ENCODE results near the gene TMEM11.

Gene TMEM11, protein sequence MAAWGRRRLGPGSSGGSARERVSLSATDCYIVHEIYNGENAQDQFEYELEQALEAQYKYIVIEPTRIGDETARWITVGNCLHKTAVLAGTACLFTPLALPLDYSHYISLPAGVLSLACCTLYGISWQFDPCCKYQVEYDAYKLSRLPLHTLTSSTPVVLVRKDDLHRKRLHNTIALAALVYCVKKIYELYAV

DNA sequence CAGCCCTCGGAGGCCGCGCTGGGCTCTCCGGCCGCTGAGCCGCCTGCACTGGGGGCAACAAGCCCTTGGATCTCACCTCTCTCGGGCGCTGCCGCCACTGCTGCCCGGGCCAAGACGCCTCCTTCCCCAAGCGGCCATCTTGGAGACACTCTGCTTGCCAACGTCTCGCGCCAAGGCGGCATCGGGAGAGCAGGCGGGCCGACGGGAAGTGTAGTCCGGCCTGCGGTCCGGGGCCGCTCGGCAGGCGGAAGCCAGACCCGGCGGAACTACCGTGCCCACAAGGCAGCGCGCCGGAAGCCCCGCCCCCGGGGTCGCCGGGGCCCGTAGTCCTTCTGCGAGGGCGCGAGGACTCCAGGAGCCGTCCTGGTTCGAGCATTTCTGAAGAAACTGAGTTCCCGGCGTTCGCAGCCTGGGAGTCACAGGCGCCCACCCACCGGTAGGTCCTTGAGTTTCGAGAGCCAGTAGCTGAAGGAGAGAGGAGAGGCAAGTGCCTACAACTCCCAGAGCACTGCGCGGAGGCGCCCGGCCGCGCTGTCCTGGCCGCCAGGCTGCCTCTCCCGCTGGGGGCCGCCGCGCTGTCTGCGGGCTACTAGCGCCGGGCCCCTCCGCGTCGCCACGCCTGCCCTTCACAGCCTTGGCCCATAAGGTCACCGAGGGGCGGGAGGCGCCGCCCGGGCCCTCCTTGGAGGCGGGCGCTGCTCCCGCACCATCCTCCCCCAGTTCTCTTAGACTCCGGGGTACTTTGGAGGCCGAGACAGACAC is at the start of gene TMEM11:
Gene TMEM11 (minus strand): TSS at position 147 of the 762 bp plus-strand sequence. CDS start 9 bp downstream, at position 138.
- DNase-seq, result peak; percentile 97
- no peaks in the 10 kb centered on the region for H3K27me3 Mint-ChIP-seq
- H3K36me3 Mint-ChIP-seq (ENCODE audit: low read depth), result peaks cover 89% of the 10 kb centered on the region
- peaks cover 74% of the 10 kb centered on the region for H3K4me1 Mint-ChIP-seq (ENCODE audit: low read depth)
- peak within 1 kb of the TSS; percentile 96 for H3K27ac Mint-ChIP-seq
- no peaks in the 10 kb centered on the region for H3K9me3 Mint-ChIP-seq
- H3K4me3 Mint-ChIP-seq, result peak within 1 kb of the TSS; percentile 96

DNA sequence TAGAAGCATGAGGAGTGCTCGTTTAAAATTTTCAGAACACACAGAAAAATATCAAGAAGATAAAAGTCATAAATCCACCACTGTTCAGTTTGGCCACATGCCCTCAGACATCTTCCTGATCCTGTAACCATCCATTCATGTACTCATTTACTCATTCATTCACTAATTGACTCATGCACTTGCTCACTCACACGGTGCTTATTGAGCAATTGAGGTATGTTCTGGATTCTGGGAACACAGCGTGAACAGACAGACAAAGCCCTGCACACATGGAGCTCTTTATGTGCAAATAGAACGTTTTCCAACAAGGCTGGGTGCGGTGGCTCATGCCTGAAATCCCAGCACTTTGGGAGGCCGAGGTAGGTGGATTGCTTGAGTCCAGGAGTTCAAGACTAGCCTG is 49.4 kb upstream of the TMEM11 start:
- no peak overlapping the region for H3K4me3 Mint-ChIP-seq
- H3K9me3 Mint-ChIP-seq, result no peaks in the 10 kb centered on the region
- H3K4me1 Mint-ChIP-seq (ENCODE audit: low read depth), result peaks cover 18% of the 10 kb centered on the region
- no peaks in the 10 kb centered on the region for H3K27me3 Mint-ChIP-seq
- H3K27ac Mint-ChIP-seq, result peak overlapping the region; percentile 47
- H3K36me3 Mint-ChIP-seq (ENCODE audit: low read depth), result no peaks in the 10 kb centered on the region
- no peak for DNase-seq

DNA sequence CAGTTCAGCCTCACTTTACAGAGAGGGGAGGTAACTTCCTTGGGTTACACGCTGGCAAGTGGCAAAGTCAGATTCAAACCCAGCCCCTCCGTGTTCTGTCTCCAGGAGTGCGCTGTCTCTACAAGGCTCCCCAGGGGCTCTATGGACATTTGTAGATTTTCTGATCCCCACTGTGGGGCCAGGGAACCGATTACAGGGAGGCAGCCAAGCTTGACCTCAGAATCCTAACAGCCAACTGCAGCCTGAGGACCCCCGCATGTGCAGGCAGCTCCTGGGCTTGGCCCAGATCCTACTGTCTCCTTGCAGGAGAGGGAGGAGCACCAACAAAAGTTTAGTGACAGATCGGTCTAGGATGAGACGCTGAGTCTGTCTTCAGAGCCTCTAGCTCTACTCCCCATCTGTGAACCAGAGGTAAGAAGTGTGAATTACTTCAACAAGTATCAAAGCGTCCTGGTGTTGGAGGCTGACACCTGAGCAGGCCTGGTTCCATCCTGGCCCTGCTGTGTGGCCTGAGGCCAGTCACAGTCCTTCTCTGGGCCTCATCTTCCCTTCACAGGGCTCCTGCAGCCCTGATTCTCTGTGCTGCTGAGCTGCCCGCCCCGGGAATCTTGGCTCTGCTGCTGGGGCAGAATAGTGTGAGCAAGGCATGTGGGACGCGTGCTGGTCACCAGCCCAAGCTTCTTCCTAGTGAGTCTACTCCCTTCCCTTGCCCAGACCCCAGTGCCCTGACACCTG is 48.5 kb upstream of the TMEM11 start:
- no peak overlapping the region for H3K27ac Mint-ChIP-seq

DNA sequence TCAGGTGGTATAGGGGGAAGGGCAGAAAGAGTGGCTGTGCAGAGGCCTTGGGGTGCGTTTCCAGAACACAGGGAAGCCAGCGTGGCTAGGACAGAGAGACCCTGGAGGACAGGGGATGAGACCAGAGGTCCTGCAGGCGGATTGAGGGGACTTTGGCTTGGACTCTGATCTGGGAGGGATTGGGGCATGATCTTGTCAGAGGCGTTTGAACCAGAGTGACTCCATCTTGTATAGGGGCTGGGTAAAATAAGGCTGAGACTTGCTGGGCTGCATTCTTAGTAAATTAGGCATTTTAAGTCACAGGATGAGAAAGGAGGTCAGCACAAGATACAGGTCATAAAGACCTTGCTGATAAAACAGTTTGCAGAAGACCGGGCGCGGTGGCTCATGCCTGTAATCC is 44.6 kb upstream of the TMEM11 start:
- Mint-ChIP-seq H3K27ac (peak overlapping the region; percentile 26), H3K4me3 (no peak overlapping the region), H3K9me3 (no peaks in the 10 kb centered on the region), H3K36me3 (ENCODE audit: low read depth) (no peaks in the 10 kb centered on the region), H3K4me1 (ENCODE audit: low read depth) (peaks cover 18% of the 10 kb centered on the region), H3K27me3 (no peaks in the 10 kb centered on the region)
- DNase-seq, result no peak

More for the DNA sequence above, 48.5 kb upstream of the TMEM11 start:
- no peaks in the 10 kb centered on the region for H3K27me3 Mint-ChIP-seq
- DNase-seq, result no peak
- no peaks in the 10 kb centered on the region for H3K9me3 Mint-ChIP-seq
- no peak overlapping the region for H3K4me3 Mint-ChIP-seq
- no peaks in the 10 kb centered on the region for H3K36me3 Mint-ChIP-seq (ENCODE audit: low read depth)
- peaks cover 15% of the 10 kb centered on the region for H3K4me1 Mint-ChIP-seq (ENCODE audit: low read depth)

DNA sequence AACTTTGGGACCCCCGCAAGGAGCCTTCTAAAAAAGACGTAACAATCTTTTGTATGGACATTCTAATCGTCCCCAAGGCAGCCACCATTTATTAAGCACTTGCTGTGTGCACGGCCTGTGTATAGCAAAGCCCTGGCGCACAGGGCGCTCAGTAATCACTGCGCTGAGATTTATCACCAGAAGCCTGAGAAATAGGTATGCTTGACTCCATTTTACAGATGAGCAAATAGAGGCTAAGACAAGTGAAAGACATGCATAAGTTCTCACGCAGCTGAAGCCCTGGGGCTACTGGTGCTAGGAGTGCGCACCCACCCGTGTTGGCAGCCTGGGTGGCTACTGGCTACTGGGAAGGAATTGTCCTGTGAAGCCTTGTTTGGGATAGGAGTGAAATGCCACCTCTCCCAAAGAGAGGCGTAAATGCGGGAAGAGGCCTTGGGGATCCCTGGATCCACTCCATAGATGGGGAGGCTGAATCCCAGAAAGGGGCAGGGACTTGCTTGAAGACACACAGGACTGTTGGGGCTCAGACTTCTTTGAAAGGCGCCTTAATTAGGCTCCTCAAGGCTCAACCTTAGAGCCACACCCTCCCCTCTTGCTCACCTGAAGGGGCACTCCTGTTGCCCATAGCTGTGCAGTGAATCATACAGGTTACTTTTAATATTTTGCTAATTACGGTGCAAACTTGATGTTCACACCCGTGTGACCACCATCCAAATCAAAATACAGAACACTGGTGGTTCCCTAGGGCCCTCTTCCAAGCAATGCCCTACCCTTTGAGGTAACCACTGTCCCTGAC is 39.9 kb upstream of the TMEM11 start:
- Mint-ChIP-seq H3K9me3 (no peaks in the 10 kb centered on the region), H3K36me3 (ENCODE audit: low read depth) (no peaks in the 10 kb centered on the region), H3K27me3 (no peaks in the 10 kb centered on the region), H3K4me1 (ENCODE audit: low read depth) (peaks cover 25% of the 10 kb centered on the region), H3K27ac (peak overlapping the region; percentile 72), H3K4me3 (peak overlapping the region; percentile 82)
- no peak for DNase-seq

DNA sequence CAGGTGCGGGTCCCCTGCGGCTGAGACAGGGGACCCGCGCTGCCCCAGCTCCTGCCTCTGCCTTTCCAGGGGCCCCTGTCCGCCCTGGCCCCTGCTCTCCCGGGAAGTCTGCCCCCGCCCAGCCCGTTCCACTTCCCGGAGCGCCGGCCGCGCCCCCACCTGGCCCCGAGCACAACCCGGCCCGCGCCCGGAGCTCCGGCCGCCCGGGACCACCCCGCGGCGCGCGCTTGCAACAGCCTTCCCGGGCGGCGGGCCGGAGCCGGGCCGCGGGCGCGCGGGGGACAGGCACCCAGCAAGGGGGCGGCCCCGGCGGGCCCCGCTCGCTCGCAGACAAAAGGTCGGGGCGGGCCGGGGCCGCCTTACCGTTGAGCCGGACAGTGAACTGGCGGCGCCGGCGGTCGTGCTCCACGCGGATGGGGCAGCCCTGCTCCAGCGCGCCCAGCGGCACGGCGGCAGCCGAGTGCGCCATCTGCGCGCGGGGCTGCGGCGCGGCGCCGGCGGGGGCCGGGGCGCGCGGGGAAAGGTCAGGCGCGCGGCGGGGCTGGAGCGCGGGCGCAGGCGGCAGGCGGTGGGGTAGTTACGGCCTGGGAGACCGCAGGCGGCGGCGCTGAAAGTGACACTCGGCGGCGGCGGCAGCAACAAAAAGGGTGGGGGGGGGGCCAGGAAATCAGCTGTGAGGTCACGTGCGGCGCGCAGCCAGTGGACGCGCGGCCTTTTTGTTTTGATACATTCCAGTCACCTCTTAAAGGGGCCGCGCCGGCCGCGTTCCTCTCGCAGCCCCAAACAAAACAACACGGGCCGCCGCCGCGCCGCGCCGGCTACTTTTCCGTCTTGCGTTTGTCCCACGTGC is 39.1 kb upstream of the TMEM11 start, which contains the start of gene NATD1:
Gene NATD1 (minus strand): TSS at position 615 of the 850 bp plus-strand sequence. CDS start 146 bp downstream, at position 469.
- Mint-ChIP-seq H3K4me1 (ENCODE audit: low read depth) (peaks cover 20% of the 10 kb centered on the region), H3K27me3 (no peaks in the 10 kb centered on the region), H3K27ac (peak within 1 kb of the TSS; percentile 72), H3K36me3 (ENCODE audit: low read depth) (no peaks in the 10 kb centered on the region), H3K4me3 (peak within 1 kb of the TSS; percentile 82), H3K9me3 (no peaks in the 10 kb centered on the region)
- peak; percentile 80 for DNase-seq

DNA sequence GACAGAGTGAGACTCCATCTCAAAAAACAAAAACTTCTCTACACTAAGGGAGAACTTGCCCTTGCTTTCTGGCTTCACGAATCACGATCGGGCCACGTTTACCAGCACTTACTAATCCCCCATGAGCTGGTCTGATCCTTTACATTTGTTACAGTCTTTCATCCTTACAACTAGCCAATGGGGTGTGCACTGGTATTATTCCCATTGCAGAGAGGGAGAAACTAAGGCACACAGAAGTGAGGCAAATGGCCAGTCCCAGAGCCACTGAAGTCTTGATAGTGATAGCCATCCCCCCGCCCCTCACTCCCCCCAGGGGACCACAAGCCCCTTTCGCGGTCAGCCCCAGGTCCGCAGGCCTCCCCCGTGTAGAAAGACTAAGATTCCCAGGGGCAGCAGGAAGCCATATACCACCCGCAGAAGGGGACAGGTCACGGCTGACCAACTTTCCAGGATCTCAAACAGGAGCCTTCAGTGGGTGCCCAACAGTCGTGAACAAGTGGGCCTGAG is 38.4 kb upstream of the TMEM11 start:
- no peak for DNase-seq
- Mint-ChIP-seq H3K36me3 (ENCODE audit: low read depth) (no peaks in the 10 kb centered on the region), H3K27me3 (no peaks in the 10 kb centered on the region), H3K4me3 (peak overlapping the region; percentile 74), H3K4me1 (ENCODE audit: low read depth) (peaks cover 18% of the 10 kb centered on the region), H3K9me3 (no peaks in the 10 kb centered on the region), H3K27ac (peak overlapping the region; percentile 66)

DNA sequence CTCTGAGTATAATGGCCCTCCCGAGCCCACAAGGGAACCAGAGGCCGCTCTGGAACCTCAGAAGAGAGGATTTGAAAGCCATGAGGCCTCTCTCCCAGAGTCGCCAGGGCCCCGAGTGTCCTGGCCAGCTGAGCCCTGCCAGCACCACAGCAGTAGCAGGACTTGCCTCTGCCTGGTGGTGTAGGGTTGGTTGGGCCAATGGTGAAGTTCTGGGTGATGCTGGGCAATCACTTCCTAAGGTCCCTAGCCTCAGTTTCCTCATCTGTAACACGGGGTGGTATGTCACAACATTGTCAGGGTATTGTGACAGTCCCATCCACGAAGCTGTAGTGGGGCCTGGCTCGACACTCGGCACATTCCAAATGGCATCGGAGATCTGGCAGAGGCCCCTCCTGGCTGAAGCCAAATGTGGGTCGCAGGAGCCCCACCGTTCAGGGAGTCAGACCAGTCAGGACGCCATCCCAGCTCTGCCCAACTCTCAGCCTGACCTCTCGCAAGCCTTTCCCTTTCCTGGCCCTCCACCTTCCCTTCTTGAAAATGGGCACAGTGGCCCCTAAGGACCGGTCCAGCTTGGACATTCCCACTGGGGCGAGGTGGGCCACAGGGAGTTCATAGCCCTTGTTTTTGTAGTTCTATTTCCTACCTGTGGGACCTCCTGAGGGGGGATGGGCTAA is 37.5 kb upstream of the TMEM11 start:
- no peak for DNase-seq
- H3K36me3 Mint-ChIP-seq (ENCODE audit: low read depth), result no peaks in the 10 kb centered on the region
- peaks cover 18% of the 10 kb centered on the region for H3K4me1 Mint-ChIP-seq (ENCODE audit: low read depth)
- no peak overlapping the region for H3K4me3 Mint-ChIP-seq
- H3K9me3 Mint-ChIP-seq, result no peaks in the 10 kb centered on the region
- no peak overlapping the region for H3K27ac Mint-ChIP-seq
- no peaks in the 10 kb centered on the region for H3K27me3 Mint-ChIP-seq

DNA sequence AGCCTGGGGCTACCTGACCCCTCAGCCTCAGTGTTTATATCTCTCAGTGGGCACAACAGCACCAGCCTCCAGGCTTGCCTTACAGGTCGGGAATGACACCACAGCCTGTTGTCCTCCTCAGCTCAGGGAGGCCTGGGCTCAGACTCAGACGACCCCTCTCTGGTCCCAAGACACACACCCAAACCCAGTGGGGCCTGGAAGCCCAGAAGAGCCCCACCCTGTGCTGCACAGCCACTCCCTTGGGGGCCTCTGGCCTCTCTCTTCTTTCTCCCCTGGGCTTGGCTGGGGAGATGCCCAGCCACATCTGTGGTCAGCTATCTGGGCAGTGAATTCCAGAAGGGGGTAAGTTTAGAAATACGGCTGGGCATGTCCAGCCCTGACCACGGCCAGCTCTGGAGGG is 36.9 kb upstream of the TMEM11 start:
- H3K27ac Mint-ChIP-seq, result no peak overlapping the region
- peaks cover 19% of the 10 kb centered on the region for H3K4me1 Mint-ChIP-seq (ENCODE audit: low read depth)
- no peaks in the 10 kb centered on the region for H3K36me3 Mint-ChIP-seq (ENCODE audit: low read depth)
- H3K9me3 Mint-ChIP-seq, result no peaks in the 10 kb centered on the region
- no peak overlapping the region for H3K4me3 Mint-ChIP-seq
- DNase-seq, result no peak
- no peaks in the 10 kb centered on the region for H3K27me3 Mint-ChIP-seq

DNA sequence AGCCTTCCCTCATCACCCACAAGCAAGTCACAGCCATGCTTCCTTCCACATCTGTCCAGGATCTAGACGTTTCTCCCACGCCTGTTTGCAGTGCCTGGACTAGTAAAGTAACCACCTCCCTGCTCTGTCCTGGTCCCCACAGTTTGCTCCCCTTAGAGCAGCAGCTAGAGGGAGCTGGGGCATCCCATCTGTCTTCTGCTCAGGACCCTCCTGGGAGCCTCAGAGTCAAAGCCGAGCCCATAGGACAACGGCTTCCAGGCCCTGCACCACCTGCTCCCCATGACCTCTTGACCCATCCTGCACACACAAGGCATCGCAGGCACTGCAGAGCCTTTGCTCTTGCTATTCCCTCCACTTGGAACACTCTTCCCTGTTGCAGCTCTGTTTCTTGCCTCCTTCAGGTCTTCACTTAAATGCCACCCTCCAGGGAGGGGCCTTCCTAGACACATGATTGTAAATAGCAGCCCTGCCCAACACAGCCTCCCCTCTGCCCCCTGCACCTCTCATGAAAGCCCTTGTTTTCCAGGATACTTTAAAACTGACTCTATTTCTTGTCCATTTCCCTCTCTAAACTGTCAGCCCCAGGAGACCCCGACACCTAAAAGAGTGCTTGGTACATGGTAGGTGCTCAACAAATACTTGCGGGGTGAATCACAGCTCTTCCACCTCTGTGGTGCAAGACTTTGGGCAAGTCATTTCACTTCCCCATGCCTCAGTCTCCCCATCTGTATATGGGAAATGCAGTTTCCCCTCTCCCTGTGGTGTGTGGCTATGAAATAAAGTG is 36.2 kb upstream of the TMEM11 start:
- H3K9me3 Mint-ChIP-seq, result no peaks in the 10 kb centered on the region
- H3K36me3 Mint-ChIP-seq (ENCODE audit: low read depth), result no peaks in the 10 kb centered on the region
- peaks cover 21% of the 10 kb centered on the region for H3K4me1 Mint-ChIP-seq (ENCODE audit: low read depth)
- no peaks in the 10 kb centered on the region for H3K27me3 Mint-ChIP-seq
- no peak overlapping the region for H3K27ac Mint-ChIP-seq
- H3K4me3 Mint-ChIP-seq, result no peak overlapping the region
- no peak for DNase-seq

DNA sequence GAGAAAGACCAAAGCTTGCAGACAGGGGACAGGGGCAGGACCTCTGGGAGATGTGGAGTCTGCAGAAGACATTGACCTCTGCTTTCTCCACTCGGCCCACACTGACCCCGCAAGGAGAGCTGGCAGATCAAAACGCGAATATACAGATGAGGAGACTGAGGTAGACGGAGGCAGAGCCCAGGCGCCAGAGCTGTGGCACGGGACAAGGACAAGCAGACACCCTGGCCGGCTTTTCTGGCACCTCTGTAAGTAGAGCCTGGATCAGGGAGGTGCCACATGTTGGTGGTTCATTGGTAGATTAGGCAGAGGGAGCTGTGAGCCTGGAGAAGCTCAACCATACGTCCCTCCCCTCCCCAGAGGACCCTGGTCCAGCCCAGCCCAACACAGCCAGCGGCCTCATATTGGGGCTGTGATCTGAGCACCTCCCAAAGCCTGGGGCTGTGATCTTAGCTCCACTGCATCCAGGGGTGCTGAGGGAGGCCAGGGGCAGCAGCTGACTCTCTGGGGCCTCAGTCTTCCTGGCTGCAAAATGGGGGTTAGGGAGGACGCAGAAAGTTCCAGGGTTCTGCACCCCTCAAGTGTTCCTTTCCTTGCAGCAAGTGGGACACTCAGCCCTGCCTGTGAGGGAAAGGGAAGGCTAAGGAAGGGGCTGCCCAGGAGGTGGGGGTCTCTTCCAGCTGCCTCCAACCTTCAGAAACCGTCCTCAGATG is 35.3 kb upstream of the TMEM11 start:
- no peak for DNase-seq
- Mint-ChIP-seq H3K36me3 (ENCODE audit: low read depth) (no peaks in the 10 kb centered on the region), H3K27me3 (no peaks in the 10 kb centered on the region), H3K9me3 (no peaks in the 10 kb centered on the region), H3K4me1 (ENCODE audit: low read depth) (peaks cover 21% of the 10 kb centered on the region), H3K4me3 (no peak overlapping the region), H3K27ac (no peak overlapping the region)

DNA sequence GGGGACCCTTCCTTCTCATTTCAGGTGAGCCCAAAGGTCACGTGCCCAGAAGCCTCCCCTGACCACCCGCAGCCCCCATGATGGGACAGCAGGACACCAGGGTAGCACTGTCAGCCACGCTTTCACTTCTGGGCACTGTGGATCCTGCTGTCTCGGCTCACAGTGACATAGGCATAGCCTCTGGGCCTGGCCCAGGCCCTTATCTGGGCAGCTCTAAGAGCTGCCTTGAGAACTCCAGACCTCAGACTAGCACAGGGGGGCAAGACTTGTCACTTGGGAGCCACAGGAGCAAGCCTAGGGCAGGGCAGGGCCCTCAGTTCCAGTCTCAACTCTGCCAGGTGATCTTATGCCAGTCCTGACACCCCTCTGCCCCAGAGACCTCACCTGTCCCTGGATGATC is 34.5 kb upstream of the TMEM11 start:
- no peaks in the 10 kb centered on the region for H3K36me3 Mint-ChIP-seq (ENCODE audit: low read depth)
- peaks cover 13% of the 10 kb centered on the region for H3K4me1 Mint-ChIP-seq (ENCODE audit: low read depth)
- H3K27ac Mint-ChIP-seq, result no peak overlapping the region

More for the DNA sequence above, 34.5 kb upstream of the TMEM11 start:
- no peaks in the 10 kb centered on the region for H3K9me3 Mint-ChIP-seq
- H3K4me3 Mint-ChIP-seq, result no peak overlapping the region
- DNase-seq, result no peak
- no peaks in the 10 kb centered on the region for H3K27me3 Mint-ChIP-seq

All from activated T-cell treated with anti-CD3 and anti-CD28 coated beads, Interleukin-2, amount 50 U/mL, for 24 hours (primary cell).